ENCODE results near the gene PIGQ.

DNA sequence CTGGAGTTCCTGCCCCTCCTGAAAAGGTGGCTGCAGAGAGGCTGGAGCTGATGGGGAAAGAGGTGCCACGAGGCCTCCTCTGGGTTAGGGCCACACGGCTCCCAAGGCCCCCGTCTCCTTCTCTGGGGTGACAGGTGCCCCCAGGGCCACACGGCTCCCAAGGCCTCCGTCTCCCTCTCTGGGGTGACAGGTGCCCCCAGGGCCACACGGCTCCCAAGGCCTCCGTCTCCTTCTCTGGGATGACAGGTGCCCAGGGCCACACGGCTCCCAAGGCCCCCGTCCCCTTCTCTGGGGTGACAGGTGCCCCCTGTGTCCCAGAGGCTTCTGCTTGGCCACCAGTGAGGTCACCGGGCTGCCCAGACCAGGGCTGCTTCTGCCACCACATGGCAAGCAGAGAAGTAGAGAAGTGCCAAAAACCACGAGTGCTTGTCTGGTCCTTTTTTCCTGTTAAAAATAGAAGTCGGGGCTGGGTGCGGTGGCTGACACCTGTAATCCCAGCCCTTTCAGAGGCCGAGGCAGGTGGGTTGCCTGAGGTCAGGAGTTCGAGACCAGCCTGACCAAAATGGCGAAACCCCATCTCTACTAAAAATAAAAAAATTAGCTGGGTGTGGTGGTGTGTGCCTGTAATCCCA lies 38.2 kb upstream of the PIGQ start:
- TF ChIP-seq, protein P1, sequence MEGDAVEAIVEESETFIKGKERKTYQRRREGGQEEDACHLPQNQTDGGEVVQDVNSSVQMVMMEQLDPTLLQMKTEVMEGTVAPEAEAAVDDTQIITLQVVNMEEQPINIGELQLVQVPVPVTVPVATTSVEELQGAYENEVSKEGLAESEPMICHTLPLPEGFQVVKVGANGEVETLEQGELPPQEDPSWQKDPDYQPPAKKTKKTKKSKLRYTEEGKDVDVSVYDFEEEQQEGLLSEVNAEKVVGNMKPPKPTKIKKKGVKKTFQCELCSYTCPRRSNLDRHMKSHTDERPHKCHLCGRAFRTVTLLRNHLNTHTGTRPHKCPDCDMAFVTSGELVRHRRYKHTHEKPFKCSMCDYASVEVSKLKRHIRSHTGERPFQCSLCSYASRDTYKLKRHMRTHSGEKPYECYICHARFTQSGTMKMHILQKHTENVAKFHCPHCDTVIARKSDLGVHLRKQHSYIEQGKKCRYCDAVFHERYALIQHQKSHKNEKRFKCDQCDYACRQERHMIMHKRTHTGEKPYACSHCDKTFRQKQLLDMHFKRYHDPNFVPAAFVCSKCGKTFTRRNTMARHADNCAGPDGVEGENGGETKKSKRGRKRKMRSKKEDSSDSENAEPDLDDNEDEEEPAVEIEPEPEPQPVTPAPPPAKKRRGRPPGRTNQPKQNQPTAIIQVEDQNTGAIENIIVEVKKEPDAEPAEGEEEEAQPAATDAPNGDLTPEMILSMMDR (IDR thresholded peaks at IDR 0.05), result no peak
- TF ChIP-seq POLR2A (IDR thresholded peaks at IDR 0.05; ENCODE audit: low read depth) (no peak), POLR2AphosphoS5 (IDR thresholded peaks at IDR 0.05) (no peak)
